Neural cell (in vitro differentiated cells): Measurements from ENCODE around the gene CAPN2.

Experiments
- CTCF ChIP-seq: fragments of 450-650 bp; IDR thresholded peaks from 2 replicates; pipeline ENCODE4 v1.5.1; 2014; ENCODE audit warnings: antibody characterized with exemption, mild to moderate bottlenecking, moderate library complexity; ENCODE audit not compliant: poor library complexity, severe bottlenecking
- RAD21 ChIP-seq: fragments of 450-650 bp; conservative IDR thresholded peaks from 2 replicates; pipeline ENCODE4 v1.6.1; 2014; ENCODE audit warnings: antibody characterized with exemption, mild to moderate bottlenecking, moderate library complexity

DNA sequence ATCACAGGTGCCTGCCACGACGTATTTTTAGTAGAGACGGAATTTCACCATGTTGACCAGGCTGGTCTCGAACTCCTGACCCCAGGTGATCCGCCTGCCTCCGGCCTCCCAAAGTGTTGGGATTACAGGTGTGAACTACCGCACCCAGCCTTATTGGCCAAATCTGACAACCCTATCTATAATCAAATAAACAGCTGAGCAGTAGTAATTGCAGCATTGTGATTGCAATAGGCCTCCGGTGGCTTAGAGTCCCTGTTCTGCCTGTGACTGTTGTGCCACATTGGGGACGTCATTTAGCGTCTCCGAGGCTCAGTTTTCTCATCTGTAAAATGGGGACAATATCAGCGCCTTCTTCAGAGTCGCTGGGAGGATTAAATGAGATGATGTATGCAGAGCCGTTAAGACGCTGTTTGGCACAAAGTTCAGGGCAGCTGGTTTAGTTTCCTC is 569 bp upstream of the CAPN2 start:
- TF ChIP-seq RAD21 = no peak
- no peak for TF ChIP-seq CTCF
